ENCODE data around the gene KCNJ2.

KCNJ2 gene

DNA sequence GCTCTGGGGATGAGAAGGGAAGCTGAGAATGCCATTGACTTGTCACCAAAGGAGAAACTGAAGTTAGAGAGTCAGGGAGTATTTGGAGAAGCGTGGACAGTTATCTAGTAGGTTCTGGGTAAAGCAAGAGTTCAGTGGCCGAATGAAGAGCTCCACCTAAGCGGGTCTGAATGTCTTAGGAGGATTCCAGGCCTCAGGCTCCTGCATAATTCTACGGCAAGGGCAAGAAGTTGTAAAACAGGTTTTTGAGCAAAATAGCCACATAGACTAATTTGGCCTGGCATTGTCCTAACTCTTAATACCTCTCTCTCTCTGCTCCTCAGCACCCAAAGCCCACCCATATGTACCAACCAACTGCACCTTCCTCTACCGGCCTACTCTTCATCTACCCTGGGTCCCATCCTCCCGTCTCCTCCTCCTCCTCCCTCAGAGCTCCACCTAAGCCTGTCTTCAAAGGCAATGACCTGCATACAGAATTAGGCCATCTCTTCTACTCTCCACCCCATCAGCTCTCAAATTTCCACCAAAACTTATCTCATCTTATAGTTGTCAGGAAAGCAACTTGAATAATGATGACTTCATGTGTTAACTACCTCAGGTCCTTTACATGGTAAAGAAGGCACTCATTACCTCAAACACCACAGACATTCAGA lies 42.0 kb upstream of the KCNJ2 start:
- TF ChIP-seq, protein P1, sequence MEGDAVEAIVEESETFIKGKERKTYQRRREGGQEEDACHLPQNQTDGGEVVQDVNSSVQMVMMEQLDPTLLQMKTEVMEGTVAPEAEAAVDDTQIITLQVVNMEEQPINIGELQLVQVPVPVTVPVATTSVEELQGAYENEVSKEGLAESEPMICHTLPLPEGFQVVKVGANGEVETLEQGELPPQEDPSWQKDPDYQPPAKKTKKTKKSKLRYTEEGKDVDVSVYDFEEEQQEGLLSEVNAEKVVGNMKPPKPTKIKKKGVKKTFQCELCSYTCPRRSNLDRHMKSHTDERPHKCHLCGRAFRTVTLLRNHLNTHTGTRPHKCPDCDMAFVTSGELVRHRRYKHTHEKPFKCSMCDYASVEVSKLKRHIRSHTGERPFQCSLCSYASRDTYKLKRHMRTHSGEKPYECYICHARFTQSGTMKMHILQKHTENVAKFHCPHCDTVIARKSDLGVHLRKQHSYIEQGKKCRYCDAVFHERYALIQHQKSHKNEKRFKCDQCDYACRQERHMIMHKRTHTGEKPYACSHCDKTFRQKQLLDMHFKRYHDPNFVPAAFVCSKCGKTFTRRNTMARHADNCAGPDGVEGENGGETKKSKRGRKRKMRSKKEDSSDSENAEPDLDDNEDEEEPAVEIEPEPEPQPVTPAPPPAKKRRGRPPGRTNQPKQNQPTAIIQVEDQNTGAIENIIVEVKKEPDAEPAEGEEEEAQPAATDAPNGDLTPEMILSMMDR (IDR thresholded peaks at IDR 0.05; ENCODE audit: insufficient read depth, low read depth, low read length, missing control alignments), result no peak
- DNase-seq (ENCODE audit: low read depth), result peak; percentile 61

DNA sequence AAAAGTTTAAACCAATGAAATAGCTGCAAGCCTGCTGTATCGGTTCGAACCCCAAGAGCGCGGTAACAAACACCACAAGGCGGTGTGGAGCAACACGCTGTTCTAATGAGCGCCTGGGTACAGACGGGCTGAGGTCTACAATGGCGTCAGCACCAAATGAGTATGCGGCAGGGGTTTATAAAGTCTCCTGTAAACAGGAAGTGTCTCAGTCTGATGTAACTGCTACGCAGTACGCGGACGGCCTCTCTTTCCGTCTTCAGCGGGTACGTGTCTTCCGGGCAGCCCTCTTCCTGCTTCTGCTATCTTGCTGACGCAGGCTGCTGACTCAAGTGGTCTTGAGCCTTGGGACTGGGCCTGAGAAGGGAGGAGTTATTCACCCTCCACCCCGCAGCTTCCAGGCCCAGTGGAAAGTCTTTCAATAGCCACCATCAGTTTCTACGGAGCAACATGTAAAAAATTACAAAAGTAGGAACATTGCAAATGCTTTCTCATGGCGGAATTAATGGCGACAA lies 40.5 kb upstream of the KCNJ2 start:
- TF ChIP-seq, protein P1 (IDR thresholded peaks at IDR 0.05; ENCODE audit: insufficient read depth, low read depth, low read length, missing control alignments), result no peak
- no peak overlapping the region for H3K4me3 ChIP-seq (ENCODE audit: low read length)
- no peak for DNase-seq (ENCODE audit: low read depth)

More for the DNA sequence above, 42.0 kb upstream of the KCNJ2 start:
- no peak overlapping the region for H3K4me3 ChIP-seq (ENCODE audit: low read length)

DNA sequence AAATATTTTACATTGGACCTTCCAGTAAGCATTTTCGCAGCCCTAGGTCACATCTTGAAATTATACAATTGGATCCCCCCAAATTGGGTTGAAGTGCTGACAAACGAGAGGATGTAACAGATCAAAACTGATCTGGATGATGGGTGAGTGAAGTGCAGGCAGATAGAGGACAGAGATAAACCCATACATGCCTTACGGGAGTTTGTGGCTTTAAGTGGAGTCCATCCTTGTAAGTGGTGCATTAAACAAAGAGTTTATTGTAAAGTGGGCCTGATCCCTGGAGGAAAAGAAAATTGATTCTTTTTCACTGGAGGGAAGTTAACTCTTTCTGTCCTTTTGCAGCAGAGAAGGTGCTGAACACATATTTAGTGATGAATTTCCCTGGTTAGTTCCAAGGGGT lies 39.0 kb upstream of the KCNJ2 start:
- DNase-seq (ENCODE audit: low read depth), result no peak
- TF ChIP-seq, protein P1 (IDR thresholded peaks at IDR 0.05; ENCODE audit: insufficient read depth, low read depth, low read length, missing control alignments), result no peak
- H3K4me3 ChIP-seq (ENCODE audit: low read length), result no peak overlapping the region

DNA sequence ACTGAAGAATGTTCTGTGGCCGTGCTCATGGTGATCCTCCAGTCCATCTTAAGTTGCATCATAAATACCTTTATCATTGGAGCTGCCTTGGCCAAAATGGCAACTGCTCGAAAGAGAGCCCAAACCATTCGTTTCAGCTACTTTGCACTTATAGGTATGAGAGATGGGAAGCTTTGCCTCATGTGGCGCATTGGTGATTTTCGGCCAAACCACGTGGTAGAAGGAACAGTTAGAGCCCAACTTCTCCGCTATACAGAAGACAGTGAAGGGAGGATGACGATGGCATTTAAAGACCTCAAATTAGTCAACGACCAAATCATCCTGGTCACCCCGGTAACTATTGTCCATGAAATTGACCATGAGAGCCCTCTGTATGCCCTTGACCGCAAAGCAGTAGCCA lies 36.8 kb upstream of the KCNJ2 start:
- DNase-seq (ENCODE audit: low read depth), result no peak
- H3K4me3 ChIP-seq (ENCODE audit: low read length), result no peak overlapping the region
- TF ChIP-seq, protein P1 (IDR thresholded peaks at IDR 0.05; ENCODE audit: insufficient read depth, low read depth, low read length, missing control alignments), result no peak

DNA sequence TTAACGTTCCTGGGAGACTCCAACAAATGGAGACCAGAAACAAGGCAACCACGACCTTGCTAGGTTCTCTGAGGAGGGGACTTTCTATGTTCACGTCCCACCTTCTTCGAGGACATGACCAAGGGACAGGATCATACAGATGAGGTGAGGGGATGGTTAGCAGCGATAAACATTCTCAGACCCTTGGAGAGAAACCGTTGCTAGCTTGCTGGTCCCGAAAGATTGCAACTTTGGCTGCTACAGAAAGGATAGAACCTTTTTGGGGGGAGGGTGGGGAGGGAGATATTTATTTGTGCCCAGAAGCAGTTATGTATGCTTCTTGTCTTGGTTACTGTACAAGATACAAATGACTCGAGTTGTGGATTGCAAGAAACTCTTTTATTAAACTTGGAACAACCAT lies 35.3 kb upstream of the KCNJ2 start:
- DNase-seq (ENCODE audit: low read depth), result no peak
- no peak overlapping the region for H3K4me3 ChIP-seq (ENCODE audit: low read length)
- TF ChIP-seq, protein P1 (IDR thresholded peaks at IDR 0.05; ENCODE audit: insufficient read depth, low read depth, low read length, missing control alignments), result no peak

DNA sequence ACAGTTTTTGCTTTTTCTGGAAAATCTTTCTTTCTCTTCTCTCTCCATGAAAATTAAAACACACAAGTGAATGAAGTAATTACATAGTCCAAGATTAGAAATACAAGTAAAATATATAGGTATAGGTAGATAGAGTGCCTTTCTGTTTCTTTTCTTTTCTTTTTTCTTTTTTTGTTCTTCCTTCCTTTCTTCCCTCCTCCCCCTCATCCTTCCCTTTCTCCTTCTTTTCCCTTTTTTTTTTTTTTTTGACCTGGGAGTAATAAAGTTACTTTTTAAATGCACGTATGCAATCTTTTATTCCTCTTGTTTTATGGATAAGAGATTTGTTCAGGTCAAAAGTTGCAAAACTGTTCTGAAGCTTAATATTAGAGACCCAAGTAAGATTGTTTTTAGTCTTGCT lies 34.6 kb upstream of the KCNJ2 start:
- no peak for DNase-seq (ENCODE audit: low read depth)
- TF ChIP-seq, protein P1 (IDR thresholded peaks at IDR 0.05; ENCODE audit: insufficient read depth, low read depth, low read length, missing control alignments), result no peak
- no peak overlapping the region for H3K4me3 ChIP-seq (ENCODE audit: low read length)

DNA sequence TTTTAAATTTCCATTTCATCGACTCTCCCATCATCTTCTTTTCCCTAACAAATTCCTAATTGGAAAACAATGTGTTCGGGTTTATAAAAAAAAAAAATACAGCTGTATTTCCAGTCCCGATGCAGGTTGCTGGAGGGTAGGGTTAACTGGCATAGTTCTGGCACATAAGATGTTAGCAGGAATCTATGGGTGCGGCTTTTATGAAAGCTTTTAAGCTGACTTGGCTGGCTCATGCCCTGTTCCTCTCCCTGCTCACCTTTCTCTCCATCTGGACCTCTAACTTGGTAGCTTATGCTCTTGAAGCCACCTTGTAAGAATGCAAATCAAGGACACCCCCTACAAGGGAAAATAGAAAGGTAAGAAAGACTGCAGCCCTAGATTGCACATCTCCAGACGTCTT lies 33.2 kb upstream of the KCNJ2 start:
- H3K4me3 ChIP-seq (ENCODE audit: low read length), result no peak overlapping the region
- TF ChIP-seq, protein P1 (IDR thresholded peaks at IDR 0.05; ENCODE audit: insufficient read depth, low read depth, low read length, missing control alignments), result no peak
- peak; percentile 41 for DNase-seq (ENCODE audit: low read depth)

All from epithelial cell of esophagus (primary cell).